Keratinocyte (primary cell): ENCODE measurements around the gene ARHGAP8. TPM values are rescaled to one million over a fixed set of nuclear protein-coding genes. Genes with fewer than 3 reads are reported as not detected.

Experiments
- DNase-seq: peaks from one replicate; pipeline ENCODE4 v3.0.0-alpha.2; 2011; ENCODE audit warnings: low read depth, missing footprints, low spot score
- FAIRE-seq: peaks from 2 replicates; lab custom pipeline; 2011; peaks lifted over from hg19 to GRCh38; lab: Jason Lieb, UNC
- H2AFZ ChIP-seq: 2 replicates; pipeline ENCODE4 v1.6.0; 2012; ENCODE audit warnings: low read length, control low read depth, inconsistent platforms; ENCODE audit not compliant: control insufficient read depth
- H3K27ac ChIP-seq: 2 replicates; pipeline ENCODE4 v1.5.1; 2011; ENCODE audit warnings: low read length; ENCODE audit not compliant: control insufficient read depth, insufficient read depth
- H3K27me3 ChIP-seq: 3 replicates; pipeline ENCODE4 v1.6.0; 2011; ENCODE audit warnings: low read length; ENCODE audit not compliant: control insufficient read depth, insufficient read depth; ENCODE audit errors: extremely low read depth
- H3K36me3 ChIP-seq, 2 experiments: 2 replicates in 1 of 2; 3 replicates in 1 of 2; pipeline ENCODE4 v1.5.1; 2011; ENCODE audit warnings: low read length in 2 of 2, mild to moderate bottlenecking in 1 of 2; ENCODE audit not compliant: control insufficient read depth in 2 of 2, insufficient read depth in 2 of 2; ENCODE audit errors: extremely low read depth in 1 of 2
- H3K4me1 ChIP-seq: 3 replicates; pipeline ENCODE4 v1.5.1; 2011; ENCODE audit warnings: low read length; ENCODE audit not compliant: control insufficient read depth, insufficient read depth; ENCODE audit errors: extremely low read depth
- H3K4me2 ChIP-seq: 3 replicates; pipeline ENCODE4 v1.6.0; 2011; ENCODE audit warnings: low read depth, low read length; ENCODE audit not compliant: control insufficient read depth, insufficient read depth; ENCODE audit errors: extremely low read depth
- H3K4me3 ChIP-seq, 3 experiments: fragments of 200-600 bp in 1 of 3; sonication (generic) in 1 of 3; 2 replicates in 2 of 3; 3 replicates in 1 of 3; pipeline ENCODE4 v1.5.1; 2011 to 2016; ENCODE audit warnings: low read length in 3 of 3, mild to moderate bottlenecking in 3 of 3, control low read depth in 2 of 3, inconsistent platforms in 1 of 3, low read depth in 1 of 3, mixed read lengths in 1 of 3, mixed run types in 1 of 3, moderate library complexity in 1 of 3; ENCODE audit not compliant: control insufficient read depth in 2 of 3, insufficient read depth in 2 of 3; ENCODE audit errors: extremely low read depth in 1 of 3
- H3K79me2 ChIP-seq: 2 replicates; pipeline ENCODE4 v1.6.0; 2012; ENCODE audit warnings: low read length; ENCODE audit not compliant: control insufficient read depth, insufficient read depth
- H3K9ac ChIP-seq: 3 replicates; pipeline ENCODE4 v1.6.0; 2011; ENCODE audit warnings: low read length; ENCODE audit not compliant: control insufficient read depth, insufficient read depth; ENCODE audit errors: extremely low read depth
- H3K9me1 ChIP-seq: 3 replicates; pipeline ENCODE4 v1.6.0; 2011; ENCODE audit warnings: low read length; ENCODE audit not compliant: control insufficient read depth, insufficient read depth; ENCODE audit errors: extremely low read depth
- H3K9me3 ChIP-seq: 2 replicates; pipeline ENCODE4 v1.5.1; 2012; ENCODE audit warnings: low read depth, low read length; ENCODE audit not compliant: control insufficient read depth
- H4K20me1 ChIP-seq: 3 replicates; pipeline ENCODE4 v1.6.0; 2011; ENCODE audit warnings: low read length; ENCODE audit not compliant: control insufficient read depth, insufficient read depth; ENCODE audit errors: extremely low read depth
- EZH2 ChIP-seq: IDR thresholded peaks from one replicate; pipeline ENCODE4 v1.6.1; 2012; ENCODE audit warnings: inconsistent platforms, mild to moderate bottlenecking, low read length, moderate library complexity
- dilution Hi-C: fragments of 300-500 bp; cut with MboI; formaldehyde crosslinking; loops from one replicate; pipeline ENCODE4 v1.7.0; 2020; ENCODE audit warnings: low sequenced_read_pairs; ENCODE audit not compliant: extremely low pct_ligation_motif_present
- polyA plus RNA-seq, 5 experiments: library from polyadenylated mRNA; depleted of rRNA in 3 of 5; stranded (reverse) in 3 of 5; stranded (forward) in 1 of 5; unstranded in 1 of 5; fragments of >200 nt; gene quantifications; 1 replicate in 1 of 5; 2 replicates in 3 of 5; 3 replicates in 1 of 5; pipeline versions ENCODE4 v1.2.1 to v1.2.3, GENCODE V29; 2011 to 2012; ENCODE audit warnings: missing spikeins in 2 of 5, low read depth in 1 of 5, low replicate concordance in 1 of 5
- TF ChIP-seq, protein P1 (sequence below), 3 experiments: IDR thresholded peaks in 1 of 3; conservative IDR thresholded peaks in 1 of 3; optimal IDR thresholded peaks in 1 of 3; 2 replicates in 2 of 3; 3 replicates in 1 of 3; pipeline versions ENCODE3 to v1.5.1; 2011; ENCODE audit warnings: low read length in 3 of 3, mild to moderate bottlenecking in 3 of 3, moderate library complexity in 2 of 3, control low read depth in 1 of 3, inconsistent platforms in 1 of 3; ENCODE audit not compliant: insufficient read depth in 2 of 3; ENCODE audit errors: extremely low read depth in 1 of 3

ARHGAP8 gene
- polyA plus RNA-seq, 1 donor (not counting 4 experiments of a cell fraction or from before 2014, with no cell fraction given), result 21.3 TPM

GRCh38 chr22:44801476-44801875 is 49.1 kb downstream of the ARHGAP8 start:
- H3K36me3 ChIP-seq, result peaks cover 6 to 17% of the 10 kb centered on the region in 2 experiments
- no peaks in the 10 kb centered on the region for H3K27me3 ChIP-seq
- no peaks in the 10 kb centered on the region for H3K4me1 ChIP-seq
- dilution Hi-C loops, result no loop called here
- no peak overlapping the region for H3K9ac ChIP-seq
- H3K9me3 ChIP-seq, result no peaks in the 10 kb centered on the region
- H4K20me1 ChIP-seq, result no peaks in the 10 kb centered on the region
- no peak overlapping the region for H2AFZ ChIP-seq
- H3K27ac ChIP-seq, result no peak overlapping the region
- TF ChIP-seq, protein P1, sequence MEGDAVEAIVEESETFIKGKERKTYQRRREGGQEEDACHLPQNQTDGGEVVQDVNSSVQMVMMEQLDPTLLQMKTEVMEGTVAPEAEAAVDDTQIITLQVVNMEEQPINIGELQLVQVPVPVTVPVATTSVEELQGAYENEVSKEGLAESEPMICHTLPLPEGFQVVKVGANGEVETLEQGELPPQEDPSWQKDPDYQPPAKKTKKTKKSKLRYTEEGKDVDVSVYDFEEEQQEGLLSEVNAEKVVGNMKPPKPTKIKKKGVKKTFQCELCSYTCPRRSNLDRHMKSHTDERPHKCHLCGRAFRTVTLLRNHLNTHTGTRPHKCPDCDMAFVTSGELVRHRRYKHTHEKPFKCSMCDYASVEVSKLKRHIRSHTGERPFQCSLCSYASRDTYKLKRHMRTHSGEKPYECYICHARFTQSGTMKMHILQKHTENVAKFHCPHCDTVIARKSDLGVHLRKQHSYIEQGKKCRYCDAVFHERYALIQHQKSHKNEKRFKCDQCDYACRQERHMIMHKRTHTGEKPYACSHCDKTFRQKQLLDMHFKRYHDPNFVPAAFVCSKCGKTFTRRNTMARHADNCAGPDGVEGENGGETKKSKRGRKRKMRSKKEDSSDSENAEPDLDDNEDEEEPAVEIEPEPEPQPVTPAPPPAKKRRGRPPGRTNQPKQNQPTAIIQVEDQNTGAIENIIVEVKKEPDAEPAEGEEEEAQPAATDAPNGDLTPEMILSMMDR (optimal IDR thresholded peaks at IDR 0.05 in 1 of 3, IDR thresholded peaks at IDR 0.05 in 1 of 3, conservative IDR thresholded peaks at IDR 0.05 in 1 of 3; ENCODE audit: extremely low read depth in 1 of 3, insufficient read depth in 2 of 3, low read length in 3 of 3), result no peak
- no peak for TF ChIP-seq EZH2
- no peaks in the 10 kb centered on the region for H3K9me1 ChIP-seq
- no peaks in the 10 kb centered on the region for H3K79me2 ChIP-seq
- FAIRE-seq (no peak), DNase-seq (no peak)
- H3K4me2 ChIP-seq, result no peak overlapping the region
- no peak overlapping the region for H3K4me3 ChIP-seq

- Histone ChIP-seq H3K27me3 (no peaks in the 10 kb centered on the region), H4K20me1 (no peaks in the 10 kb centered on the region), H3K9me1 (no peaks in the 10 kb centered on the region), H3K4me1 (no peaks in the 10 kb centered on the region), H3K9me3 (no peaks in the 10 kb centered on the region), H3K4me2 (no peak overlapping the region), H3K9ac (no peak overlapping the region), H3K79me2 (no peaks in the 10 kb centered on the region), H2AFZ (no peak overlapping the region), H3K4me3 (no peak overlapping the region), H3K27ac (no peak overlapping the region), H3K36me3 (peaks cover 6 to 17% of the 10 kb centered on the region in 2 experiments)
- dilution Hi-C loops, result no loop called here
- no peak for FAIRE-seq
- no peak for TF ChIP-seq EZH2
- TF ChIP-seq, protein P1 (optimal IDR thresholded peaks at IDR 0.05 in 1 of 3, IDR thresholded peaks at IDR 0.05 in 1 of 3, conservative IDR thresholded peaks at IDR 0.05 in 1 of 3; ENCODE audit: extremely low read depth in 1 of 3, insufficient read depth in 2 of 3, low read length in 3 of 3), result no peak
- DNase-seq, result no peak
Observed at GRCh38 chr22:44802071-44802700, 49.8 kb downstream of the ARHGAP8 start.
